ENCODE measurements around the gene CRTAC1. TPM values are rescaled to one million over a fixed set of nuclear protein-coding genes. Genes with fewer than 3 reads are reported as not detected.

CRTAC1 gene
- total and polyA plus RNA-seq, 2 donors (not counting 3 experiments of a cell fraction or from before 2014, with no cell fraction given) = 1.4 to 3.0 TPM

GRCh38 chr10:97888134-97888533 lies 142.3 kb downstream of the CRTAC1 start:
- no TSS peak for BruUV-seq (replicated peaks)
- DNase-seq (ENCODE audit: low read depth, low spot score) = no peak
- H3K27ac ChIP-seq (ENCODE audit: insufficient read depth, low read depth, low read length) = no peak overlapping the region
- dilution Hi-C loops (cut with MboI; ENCODE audit: extremely low pct_ligation_motif_present, low sequenced_read_pairs) = no loop called here
- H4K20me1 ChIP-seq (replicated peaks; ENCODE audit: control insufficient read depth, extremely low read depth, insufficient read depth, low read length) = no peaks in the 10 kb centered on the region
- H3K9ac ChIP-seq (replicated peaks; ENCODE audit: extremely low read depth, insufficient read depth, low read length) = no peak overlapping the region
- FAIRE-seq = no peak
- intact Hi-C loops (cut with micrococcal nuclease) = no loop called here
- ChIA-PET CTCF (interaction anchor here (0.8 to 2.4 kb wide), 6 partner anchors 14 to 158 kb away, joined by 3 to 19 read pairs (median 4); no protein-coding TSS in a partner anchor), POLR2A (no interaction called here)
- no peak overlapping the region for H3K4me2 ChIP-seq (ENCODE audit: insufficient read depth, low read length)
- peaks cover 2% of the 10 kb centered on the region for H3K4me1 ChIP-seq (ENCODE audit: control insufficient read depth, extremely low read depth, insufficient read depth, low read length)
- no peaks in the 10 kb centered on the region for H3K36me3 ChIP-seq (ENCODE audit: control insufficient read depth in 2 of 2, extremely low read depth in 1 of 2, insufficient read depth in 2 of 2, low read length in 2 of 2)
- no peaks in the 10 kb centered on the region for H3K9me3 ChIP-seq (replicated peaks; ENCODE audit: control insufficient read depth, insufficient read depth, low read length)
- H2AFZ ChIP-seq (ENCODE audit: low read depth, low read length) = no peak overlapping the region
- TF ChIP-seq POLR2AphosphoS5 (IDR thresholded peaks at IDR 0.05; ENCODE audit: insufficient read depth, low read depth, low read length) (no peak), JUN (IDR thresholded peaks at IDR 0.05; ENCODE audit: borderline replicate concordance, insufficient read depth, insufficient read length, low read depth) (no peak), EZH2 (IDR thresholded peaks at IDR 0.05; ENCODE audit: borderline replicate concordance, low read depth, low read length, severe bottlenecking) (no peak), FOS (IDR thresholded peaks at IDR 0.05; ENCODE audit: borderline replicate concordance, insufficient read depth, low read length) (no peak), GATA2 (IDR thresholded peaks at IDR 0.05; ENCODE audit: insufficient read depth, insufficient read length, low read depth, low read length) (no peak), MYC (IDR thresholded peaks at IDR 0.05; ENCODE audit: low read depth, low read length) (no peak), POLR2A (IDR thresholded peaks at IDR 0.05; ENCODE audit: low read depth, low read length) (no peak), MAX (IDR thresholded peaks at IDR 0.05; ENCODE audit: insufficient read depth, insufficient read length) (no peak)
- TF ChIP-seq, protein P1, sequence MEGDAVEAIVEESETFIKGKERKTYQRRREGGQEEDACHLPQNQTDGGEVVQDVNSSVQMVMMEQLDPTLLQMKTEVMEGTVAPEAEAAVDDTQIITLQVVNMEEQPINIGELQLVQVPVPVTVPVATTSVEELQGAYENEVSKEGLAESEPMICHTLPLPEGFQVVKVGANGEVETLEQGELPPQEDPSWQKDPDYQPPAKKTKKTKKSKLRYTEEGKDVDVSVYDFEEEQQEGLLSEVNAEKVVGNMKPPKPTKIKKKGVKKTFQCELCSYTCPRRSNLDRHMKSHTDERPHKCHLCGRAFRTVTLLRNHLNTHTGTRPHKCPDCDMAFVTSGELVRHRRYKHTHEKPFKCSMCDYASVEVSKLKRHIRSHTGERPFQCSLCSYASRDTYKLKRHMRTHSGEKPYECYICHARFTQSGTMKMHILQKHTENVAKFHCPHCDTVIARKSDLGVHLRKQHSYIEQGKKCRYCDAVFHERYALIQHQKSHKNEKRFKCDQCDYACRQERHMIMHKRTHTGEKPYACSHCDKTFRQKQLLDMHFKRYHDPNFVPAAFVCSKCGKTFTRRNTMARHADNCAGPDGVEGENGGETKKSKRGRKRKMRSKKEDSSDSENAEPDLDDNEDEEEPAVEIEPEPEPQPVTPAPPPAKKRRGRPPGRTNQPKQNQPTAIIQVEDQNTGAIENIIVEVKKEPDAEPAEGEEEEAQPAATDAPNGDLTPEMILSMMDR (IDR thresholded peaks at IDR 0.05; ENCODE audit: extremely low read depth in 1 of 2, insufficient read depth in 1 of 2, low read depth in 1 of 2, low read length in 2 of 2) = no peak
- no peaks in the 10 kb centered on the region for H3K79me2 ChIP-seq (ENCODE audit: control insufficient read depth, insufficient read depth, low read length)
- H3K27me3 ChIP-seq (ENCODE audit: control insufficient read depth in 2 of 2, insufficient read depth in 2 of 2, low read length in 2 of 2) = no peaks in the 10 kb centered on the region
- no peak overlapping the region for H3K4me3 ChIP-seq (replicated peaks in 1 of 3; ENCODE audit: insufficient read depth in 1 of 3, low read depth in 1 of 3, low read length in 3 of 3)
- no peaks in the 10 kb centered on the region for H3K9me1 ChIP-seq (replicated peaks; ENCODE audit: control insufficient read depth, extremely low read depth, insufficient read depth, low read length)
